ENCODE results near the gene MAGI1.
"Not testable (repeated sequence)": the region's sequence is repeated elsewhere in the genome, so short reads cannot be mapped to it uniquely, and the experiment has no call there.

The MAGI1 gene

DNA sequence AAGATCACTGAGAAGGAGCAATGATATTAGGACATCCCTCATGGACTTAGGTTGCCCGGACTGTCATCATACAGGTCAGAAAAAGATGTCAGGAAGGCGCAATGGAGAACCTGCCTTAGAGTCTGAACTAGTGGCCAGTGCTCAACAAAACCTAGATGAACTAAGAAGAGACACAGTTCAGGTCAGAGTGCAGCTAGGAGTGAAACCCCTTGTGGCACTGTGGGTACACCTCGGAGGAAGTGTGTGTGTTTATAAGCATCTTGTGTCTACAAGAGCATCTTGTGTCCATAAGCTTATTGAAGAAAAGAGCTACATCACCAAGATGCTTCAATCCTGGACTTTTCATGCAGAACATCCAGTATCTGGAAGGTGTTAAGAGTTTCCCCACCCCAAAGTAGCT lies 315.7 kb downstream of the MAGI1 start:
- no peaks in the 10 kb centered on the region for H3K9me3 Mint-ChIP-seq
- no peaks in the 10 kb centered on the region for H3K27me3 Mint-ChIP-seq
- intact Hi-C loops (cut with micrococcal nuclease) = no loop called here
- H3K4me3 Mint-ChIP-seq = no peak overlapping the region
- H3K27ac Mint-ChIP-seq = no peak overlapping the region
- no peaks in the 10 kb centered on the region for H3K36me3 Mint-ChIP-seq (ENCODE audit: low read depth)
- no peaks in the 10 kb centered on the region for H3K4me1 Mint-ChIP-seq (ENCODE audit: low read depth)

DNA sequence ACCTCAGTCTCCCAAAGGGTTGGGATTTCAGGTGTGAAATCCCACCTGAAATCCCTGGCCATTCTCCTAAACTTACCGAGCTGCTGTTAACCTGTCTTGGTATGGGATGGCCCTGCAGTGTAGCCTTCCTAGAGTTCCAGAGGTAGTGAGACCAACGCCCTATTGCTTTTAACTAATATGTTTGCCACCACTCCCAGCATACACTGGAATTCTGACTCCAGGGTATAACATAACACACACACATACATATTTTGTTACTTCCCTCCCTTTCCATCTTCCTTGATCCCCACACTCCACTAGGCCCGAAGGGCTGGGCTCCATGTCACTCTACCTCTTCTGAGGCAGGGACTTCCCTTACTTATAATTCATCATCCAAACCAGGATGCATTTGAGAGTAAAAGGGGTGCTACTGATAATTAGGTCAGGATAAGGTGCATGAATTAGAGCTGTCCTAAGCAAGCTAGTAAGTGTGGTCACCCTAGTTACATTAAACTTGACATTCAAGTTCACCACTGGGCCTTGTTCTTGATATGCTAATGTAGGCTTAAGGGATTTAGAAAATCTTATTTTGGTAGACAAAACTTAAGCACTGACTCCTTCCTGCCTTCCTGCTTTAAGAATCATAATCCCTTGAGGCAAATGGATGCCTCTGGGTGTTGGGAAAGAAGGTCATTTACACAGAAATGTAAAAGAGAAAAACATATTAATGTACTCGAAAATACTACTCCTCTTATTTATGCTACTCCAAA lies 317.6 kb downstream of the MAGI1 start:
- H3K9me3 Mint-ChIP-seq = no peaks in the 10 kb centered on the region
- no peaks in the 10 kb centered on the region for H3K4me1 Mint-ChIP-seq (ENCODE audit: low read depth)
- no peaks in the 10 kb centered on the region for H3K27me3 Mint-ChIP-seq
- H3K27ac Mint-ChIP-seq = no peak overlapping the region
- intact Hi-C loops (cut with micrococcal nuclease) = no loop called here
- no peaks in the 10 kb centered on the region for H3K36me3 Mint-ChIP-seq (ENCODE audit: low read depth)
- no peak overlapping the region for H3K4me3 Mint-ChIP-seq

DNA sequence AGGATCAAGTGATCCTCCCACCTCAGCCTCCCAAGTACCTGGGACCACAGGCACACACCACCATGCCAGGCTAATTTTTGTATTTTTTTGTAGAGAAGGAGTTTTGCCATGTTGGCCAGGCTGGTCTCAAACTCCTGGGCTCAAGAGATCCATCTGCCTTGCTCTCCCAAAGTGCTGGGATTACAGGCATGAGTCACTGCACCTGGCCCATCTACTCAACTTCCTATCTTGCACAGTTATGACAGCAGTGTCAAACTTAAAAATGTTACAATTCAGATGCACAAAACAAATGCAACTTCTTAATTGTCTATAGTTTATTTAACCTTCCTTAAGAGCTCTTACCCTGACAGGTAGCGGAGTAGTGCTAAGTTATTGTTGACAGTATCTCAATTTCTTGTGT lies 319.1 kb downstream of the MAGI1 start:
- intact Hi-C loops (cut with micrococcal nuclease); H3K4me3 Mint-ChIP-seq; H3K9me3 Mint-ChIP-seq; H3K27me3 Mint-ChIP-seq; H3K27ac Mint-ChIP-seq; H3K36me3 Mint-ChIP-seq (ENCODE audit: low read depth); H3K4me1 Mint-ChIP-seq (ENCODE audit: low read depth): not testable (repeated sequence)

DNA sequence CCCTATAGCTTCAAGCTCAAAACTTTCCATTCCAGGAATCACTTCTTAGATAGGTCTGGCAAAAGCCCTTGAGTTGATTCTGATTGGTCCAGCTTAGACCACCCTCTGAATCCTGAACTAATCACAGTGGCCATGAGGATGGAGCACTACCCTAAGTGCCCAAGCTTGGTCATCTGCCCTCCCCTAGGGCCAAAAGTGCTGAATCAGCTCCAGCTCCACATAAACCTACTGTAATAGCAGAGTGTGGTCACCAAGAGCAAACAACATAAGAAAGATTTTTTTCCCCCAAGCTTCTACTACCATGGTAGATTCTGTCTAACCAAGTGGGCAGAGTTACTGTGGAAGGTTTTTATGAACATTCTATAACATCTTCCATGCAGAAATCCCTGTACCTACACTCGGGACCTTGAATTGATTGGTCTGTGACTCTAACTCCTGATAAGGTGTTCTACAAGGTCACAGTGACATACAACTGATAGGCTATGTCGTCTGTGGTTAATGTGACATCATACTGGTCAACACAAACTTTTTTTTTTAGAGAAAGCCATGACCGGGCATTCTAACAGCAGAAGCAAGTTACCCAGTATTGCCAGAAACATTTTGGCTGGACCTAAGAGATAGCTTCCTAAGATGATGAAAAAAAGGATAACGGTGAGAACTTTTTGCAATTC lies 320.9 kb downstream of the MAGI1 start:
- Mint-ChIP-seq H3K9me3 (no peaks in the 10 kb centered on the region), H3K4me3 (no peak overlapping the region), H3K36me3 (ENCODE audit: low read depth) (no peaks in the 10 kb centered on the region), H3K27me3 (no peaks in the 10 kb centered on the region), H3K4me1 (ENCODE audit: low read depth) (no peaks in the 10 kb centered on the region), H3K27ac (no peak overlapping the region)
- intact Hi-C loops (cut with micrococcal nuclease) = no loop called here

DNA sequence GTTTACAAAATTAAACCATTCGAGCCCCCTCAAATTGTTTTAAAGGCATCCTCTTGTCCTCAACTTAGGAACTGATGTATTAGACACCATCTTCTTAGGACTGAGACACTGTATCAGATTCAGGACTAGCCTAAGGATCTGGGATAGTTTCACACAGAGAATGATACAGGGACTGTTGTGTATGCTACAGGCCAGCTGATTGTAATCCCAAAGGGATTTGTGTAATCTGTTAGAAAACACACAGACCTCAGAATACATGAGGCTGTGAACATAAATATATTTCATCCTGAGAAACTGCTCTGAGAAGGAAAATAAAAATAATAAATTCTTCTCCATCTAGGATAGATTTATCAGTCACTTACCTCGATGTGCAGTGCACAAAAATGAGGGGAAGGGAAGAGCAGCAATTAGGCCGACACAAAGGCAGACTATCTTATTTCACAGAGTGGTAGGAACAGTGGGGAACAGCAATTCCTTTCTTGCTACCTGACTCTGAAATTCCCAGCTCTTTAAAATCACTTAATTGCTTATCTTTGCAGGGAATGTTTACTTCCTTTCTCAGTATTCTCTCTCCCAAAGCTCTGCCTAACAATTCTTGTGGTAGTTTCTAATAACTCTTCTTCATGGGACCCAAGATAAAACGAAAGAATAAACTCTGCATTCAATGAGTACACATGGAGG lies 322.5 kb downstream of the MAGI1 start:
- intact Hi-C loops (cut with micrococcal nuclease) = no loop called here
- no peaks in the 10 kb centered on the region for H3K9me3 Mint-ChIP-seq
- no peaks in the 10 kb centered on the region for H3K36me3 Mint-ChIP-seq (ENCODE audit: low read depth)
- H3K4me1 Mint-ChIP-seq (ENCODE audit: low read depth) = no peaks in the 10 kb centered on the region
- no peak overlapping the region for H3K4me3 Mint-ChIP-seq
- no peaks in the 10 kb centered on the region for H3K27me3 Mint-ChIP-seq
- H3K27ac Mint-ChIP-seq = no peak overlapping the region

DNA sequence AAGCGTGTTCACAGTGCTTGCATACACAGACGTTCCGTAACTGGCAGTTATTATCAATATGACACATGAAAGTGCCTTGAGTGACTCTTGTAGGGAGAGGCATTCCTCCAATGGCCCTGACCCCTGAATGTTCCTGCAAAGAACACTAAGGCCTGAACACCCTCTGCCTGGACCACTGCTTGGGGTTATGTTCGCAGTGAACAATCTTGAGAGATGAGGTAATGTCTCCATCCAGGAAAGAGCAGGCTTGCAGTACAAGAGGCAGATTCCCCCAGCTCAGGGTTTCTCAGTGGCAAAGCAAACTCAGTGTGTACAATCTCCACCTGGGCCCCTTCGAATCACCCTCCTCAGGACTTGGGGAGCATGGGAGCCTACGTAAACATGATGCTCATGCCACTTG lies 324.6 kb downstream of the MAGI1 start:
- H3K27me3 Mint-ChIP-seq = no peaks in the 10 kb centered on the region
- no peak overlapping the region for H3K27ac Mint-ChIP-seq
- intact Hi-C loops (cut with micrococcal nuclease) = no loop called here
- peaks cover 8% of the 10 kb centered on the region for H3K9me3 Mint-ChIP-seq
- no peak overlapping the region for H3K4me3 Mint-ChIP-seq
- no peaks in the 10 kb centered on the region for H3K4me1 Mint-ChIP-seq (ENCODE audit: low read depth)
- no peaks in the 10 kb centered on the region for H3K36me3 Mint-ChIP-seq (ENCODE audit: low read depth)

DNA sequence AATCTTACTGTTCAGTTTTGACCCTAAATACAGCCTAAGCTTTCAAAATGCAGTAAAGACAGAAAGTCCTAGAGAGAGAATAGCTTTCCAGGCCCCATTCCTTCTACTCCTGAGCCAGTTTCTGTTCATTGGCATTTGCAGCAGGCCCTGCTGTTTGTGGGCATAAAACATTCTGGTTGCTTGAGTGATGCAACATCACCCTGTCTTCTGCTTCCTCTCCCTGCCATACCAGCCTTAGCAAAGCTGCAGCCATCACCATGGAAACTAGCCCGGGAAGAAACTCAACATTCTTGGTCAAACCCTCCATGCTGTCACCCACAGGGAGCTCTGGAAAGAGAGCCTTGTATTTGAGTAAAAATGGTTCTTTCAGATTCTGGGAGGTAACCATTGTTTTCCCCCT lies 325.7 kb downstream of the MAGI1 start:
- Mint-ChIP-seq H3K9me3 (peaks cover 8% of the 10 kb centered on the region), H3K27ac (no peak overlapping the region), H3K27me3 (no peaks in the 10 kb centered on the region), H3K4me1 (ENCODE audit: low read depth) (no peaks in the 10 kb centered on the region), H3K4me3 (no peak overlapping the region), H3K36me3 (ENCODE audit: low read depth) (no peaks in the 10 kb centered on the region)
- intact Hi-C loops (cut with micrococcal nuclease) = no loop called here

DNA sequence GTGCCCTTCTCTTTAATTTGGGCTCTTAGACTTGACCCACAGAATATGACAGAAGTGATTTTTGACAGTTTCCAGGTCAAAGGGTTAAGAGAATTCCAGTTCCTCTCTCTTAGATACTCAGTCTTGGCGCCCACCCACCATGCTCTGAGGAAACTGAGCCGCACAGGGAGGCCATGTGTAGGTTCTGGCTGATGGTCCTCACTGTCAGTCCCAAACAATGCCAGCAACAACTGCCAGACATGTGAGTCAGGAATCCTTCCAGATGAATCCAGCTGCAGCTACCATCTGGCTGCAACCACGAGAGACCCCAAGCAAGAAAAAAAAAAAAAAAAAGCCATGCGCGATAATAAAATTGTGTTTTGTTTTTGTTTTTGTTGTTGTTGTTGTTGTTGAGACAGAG lies 326.6 kb downstream of the MAGI1 start:
- Mint-ChIP-seq H3K4me3 (no peak overlapping the region), H3K4me1 (ENCODE audit: low read depth) (no peaks in the 10 kb centered on the region), H3K9me3 (peaks cover 8% of the 10 kb centered on the region), H3K27ac (no peak overlapping the region), H3K27me3 (no peaks in the 10 kb centered on the region), H3K36me3 (ENCODE audit: low read depth) (no peaks in the 10 kb centered on the region)
- intact Hi-C loops (cut with micrococcal nuclease) = no loop called here

DNA sequence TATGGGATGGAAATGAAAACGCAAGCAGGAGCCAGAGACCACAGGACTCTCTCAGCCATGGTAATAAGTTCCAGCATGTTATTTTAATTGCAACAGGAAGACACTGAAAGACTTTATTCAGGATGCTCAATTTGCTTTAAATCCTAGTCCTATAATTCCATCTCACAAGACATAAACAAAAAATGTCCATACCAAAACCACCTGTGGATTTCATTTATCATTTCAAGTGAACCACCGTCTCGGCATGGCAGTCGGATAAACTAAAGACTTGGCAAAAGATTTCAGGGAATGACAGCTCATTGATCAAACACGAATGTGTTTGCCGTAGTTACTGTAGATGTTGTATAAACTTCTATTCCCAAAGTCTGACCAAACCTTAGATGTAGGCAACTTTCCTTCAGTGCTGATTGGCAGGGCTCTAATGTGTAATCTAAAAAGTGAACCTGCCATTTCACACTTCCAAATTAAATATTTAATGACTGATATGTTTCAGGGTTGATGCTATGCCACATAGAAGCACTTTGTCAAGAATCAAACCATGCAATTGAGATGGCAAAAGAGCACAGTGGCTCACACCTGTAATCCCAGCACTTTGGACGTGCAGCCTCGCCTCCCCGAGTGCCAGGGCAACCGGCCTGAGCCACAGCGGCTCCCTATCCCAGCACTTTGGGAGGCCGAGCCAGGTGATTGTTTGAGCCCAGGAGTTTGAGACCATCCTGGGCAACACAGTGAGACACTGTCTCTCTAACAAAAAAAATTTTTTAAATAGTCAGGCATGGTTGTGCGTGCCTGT lies 331.7 kb downstream of the MAGI1 start:
- no peaks in the 10 kb centered on the region for H3K4me1 Mint-ChIP-seq (ENCODE audit: low read depth)
- intact Hi-C loops (cut with micrococcal nuclease) = no loop called here

DNA sequence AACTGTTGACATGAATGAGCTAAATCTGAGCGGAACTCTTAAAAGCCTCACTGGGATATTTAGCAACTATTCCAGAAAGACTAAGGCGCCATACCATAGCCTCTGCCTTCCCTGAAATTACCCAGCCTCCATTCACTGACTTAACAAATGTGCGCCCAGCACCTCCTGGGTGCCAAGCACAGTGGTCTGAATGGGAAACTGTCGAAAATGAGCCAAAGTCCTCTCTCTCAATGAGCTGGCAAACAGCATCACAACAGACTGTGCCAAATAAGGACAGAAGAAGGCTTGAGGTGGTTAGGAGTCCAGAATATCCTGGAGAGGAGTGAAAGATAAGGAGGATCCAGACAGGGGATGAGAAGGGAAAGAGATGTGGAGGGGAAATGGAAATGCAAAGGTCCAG lies 332.4 kb downstream of the MAGI1 start:
- Mint-ChIP-seq H3K27me3 (no peaks in the 10 kb centered on the region), H3K36me3 (ENCODE audit: low read depth) (no peaks in the 10 kb centered on the region), H3K4me1 (ENCODE audit: low read depth) (no peaks in the 10 kb centered on the region)

More for the DNA sequence above, 331.7 kb downstream of the MAGI1 start:
- no peak overlapping the region for H3K27ac Mint-ChIP-seq
- no peaks in the 10 kb centered on the region for H3K36me3 Mint-ChIP-seq (ENCODE audit: low read depth)
- no peak overlapping the region for H3K4me3 Mint-ChIP-seq
- peaks cover 8% of the 10 kb centered on the region for H3K9me3 Mint-ChIP-seq
- no peaks in the 10 kb centered on the region for H3K27me3 Mint-ChIP-seq

DNA sequence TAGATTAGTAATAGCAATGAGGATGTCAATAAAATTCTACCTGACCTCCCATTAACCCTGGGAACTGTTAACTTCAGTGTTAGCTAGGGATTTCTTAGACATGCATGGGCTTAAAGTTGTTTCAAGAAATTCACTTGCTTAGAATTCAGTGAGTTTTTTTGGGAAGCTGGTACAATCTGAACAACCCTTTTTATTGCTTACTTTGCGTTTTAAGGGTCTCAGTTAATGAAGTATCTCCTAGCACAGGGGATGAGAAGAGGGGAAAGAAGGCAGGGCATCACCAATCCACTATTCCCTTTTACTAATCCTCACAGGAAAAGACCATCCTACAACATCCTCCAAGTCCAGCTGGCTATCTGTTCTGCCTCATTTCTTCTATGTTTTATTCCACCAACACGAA lies 334.9 kb downstream of the MAGI1 start:
- no peaks in the 10 kb centered on the region for H3K27me3 Mint-ChIP-seq
- no peaks in the 10 kb centered on the region for H3K36me3 Mint-ChIP-seq (ENCODE audit: low read depth)
- no peaks in the 10 kb centered on the region for H3K4me1 Mint-ChIP-seq (ENCODE audit: low read depth)
- no peaks in the 10 kb centered on the region for H3K9me3 Mint-ChIP-seq
- no peak overlapping the region for H3K4me3 Mint-ChIP-seq
- intact Hi-C loops (cut with micrococcal nuclease) = no loop called here
- no peak overlapping the region for H3K27ac Mint-ChIP-seq

More for the DNA sequence above, 332.4 kb downstream of the MAGI1 start:
- intact Hi-C loops (cut with micrococcal nuclease) = no loop called here
- Mint-ChIP-seq H3K4me3 (no peak overlapping the region), H3K9me3 (peaks cover 8% of the 10 kb centered on the region), H3K27ac (no peak overlapping the region)

DNA sequence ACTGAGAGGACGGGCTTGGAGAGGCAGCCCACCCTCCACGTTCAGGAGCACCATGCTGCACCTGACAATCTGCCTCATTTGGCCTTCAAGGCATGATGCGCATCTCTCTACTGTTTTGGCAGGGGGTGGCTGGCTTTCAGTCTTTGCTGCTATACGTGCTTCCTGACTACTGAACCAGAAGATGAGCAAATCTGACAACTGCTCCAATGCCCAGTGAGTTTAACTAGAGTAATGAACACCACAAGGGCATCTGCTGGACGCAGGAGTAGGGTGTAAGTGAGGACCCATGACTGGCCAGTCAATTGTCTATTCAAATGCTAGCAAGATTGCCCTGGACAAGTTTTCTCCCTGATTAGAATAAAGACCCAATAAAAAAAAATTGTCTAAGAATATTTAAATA lies 335.7 kb downstream of the MAGI1 start:
- Mint-ChIP-seq H3K27me3 (no peaks in the 10 kb centered on the region), H3K27ac (no peak overlapping the region), H3K4me3 (no peak overlapping the region), H3K36me3 (ENCODE audit: low read depth) (no peaks in the 10 kb centered on the region), H3K9me3 (no peaks in the 10 kb centered on the region), H3K4me1 (ENCODE audit: low read depth) (no peaks in the 10 kb centered on the region)
- intact Hi-C loops (cut with micrococcal nuclease) = no loop called here

DNA sequence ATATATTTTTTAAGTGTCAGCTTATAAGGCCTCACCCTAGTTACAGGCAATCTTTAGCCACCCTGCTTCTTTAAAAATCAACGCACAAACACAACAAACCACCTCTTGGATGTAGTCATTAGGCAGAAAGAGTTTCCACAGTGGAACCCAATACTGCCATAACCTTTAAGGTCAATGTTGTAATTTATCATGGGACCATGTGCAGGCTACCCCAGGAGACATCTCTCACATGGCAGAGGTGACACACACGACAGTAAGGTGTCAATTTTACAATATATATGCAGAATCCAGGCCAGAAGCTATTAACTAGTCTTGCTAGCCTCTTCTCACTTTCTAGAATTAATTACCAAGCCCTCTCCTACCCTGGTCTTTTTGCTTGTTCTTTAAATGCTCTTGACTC lies 336.5 kb downstream of the MAGI1 start:
- no peak overlapping the region for H3K27ac Mint-ChIP-seq
- no peaks in the 10 kb centered on the region for H3K27me3 Mint-ChIP-seq
- no peak overlapping the region for H3K4me3 Mint-ChIP-seq
- no peaks in the 10 kb centered on the region for H3K9me3 Mint-ChIP-seq
- no peaks in the 10 kb centered on the region for H3K4me1 Mint-ChIP-seq (ENCODE audit: low read depth)
- no peaks in the 10 kb centered on the region for H3K36me3 Mint-ChIP-seq (ENCODE audit: low read depth)
- intact Hi-C loops (cut with micrococcal nuclease) = no loop called here

DNA sequence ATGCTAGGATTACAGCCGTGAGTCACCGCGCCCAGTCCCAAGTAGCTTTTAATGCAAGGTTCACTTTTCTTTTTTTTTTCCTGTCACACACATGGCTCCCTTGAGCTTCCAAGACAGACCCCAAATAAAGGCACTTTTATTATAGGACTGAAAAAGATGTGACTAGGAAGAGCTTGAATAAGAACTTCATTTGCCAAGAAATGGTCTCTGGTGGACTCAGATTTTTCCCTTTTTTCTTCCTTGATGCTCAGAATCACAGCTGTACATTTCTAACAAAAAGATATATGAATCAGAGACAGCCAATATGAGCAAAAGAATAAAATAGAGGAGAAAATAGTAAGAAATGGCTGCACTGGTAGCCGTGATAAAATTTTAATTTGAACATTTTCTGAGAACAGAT lies 337.2 kb downstream of the MAGI1 start:
- no peaks in the 10 kb centered on the region for H3K9me3 Mint-ChIP-seq
- H3K4me3 Mint-ChIP-seq = no peak overlapping the region
- H3K36me3 Mint-ChIP-seq (ENCODE audit: low read depth) = no peaks in the 10 kb centered on the region
- no peaks in the 10 kb centered on the region for H3K27me3 Mint-ChIP-seq
- intact Hi-C loops (cut with micrococcal nuclease) = no loop called here
- no peaks in the 10 kb centered on the region for H3K4me1 Mint-ChIP-seq (ENCODE audit: low read depth)
- no peak overlapping the region for H3K27ac Mint-ChIP-seq
